Stimulated activated memory B cell treated with anti-CD40 and anti-IgM and Interleukin-4, amounts not matched to agents 10 μg/mL and 1 μg/mL and 100 μg/mL, for 72 hours (primary cell): Measurements from ENCODE around the gene RIC3.
A peak's percentile ranks its signal among the peaks of the same experiment; 100 is the strongest.

Source experiments
- ATAC-seq: fragments of 150-1000 bp; cut with Tn5 transposase; 2 replicates; pipeline ENCODE4 v1.10.0; 2021
- H3K27ac Mint-ChIP-seq: one replicate; pipeline ENCODE4 v1.8.0; 2022; ENCODE audit warnings: mild to moderate bottlenecking, mixed read lengths
- H3K27me3 Mint-ChIP-seq: one replicate; pipeline ENCODE4 v1.8.0; 2022; ENCODE audit warnings: mixed read lengths
- H3K36me3 Mint-ChIP-seq: one replicate; pipeline ENCODE4 v1.8.0; 2022; ENCODE audit warnings: mixed read lengths
- H3K4me1 Mint-ChIP-seq: one replicate; pipeline ENCODE4 v1.8.0; 2022; ENCODE audit warnings: mixed read lengths
- H3K4me3 Mint-ChIP-seq: one replicate; pipeline ENCODE4 v1.8.0; 2022; ENCODE audit warnings: mild to moderate bottlenecking, moderate library complexity, mixed read lengths
- H3K9me3 Mint-ChIP-seq: one replicate; pipeline ENCODE4 v1.8.0; 2022; ENCODE audit warnings: mixed read lengths

The RIC3 gene

GRCh38 chr11:8156877-8157276 is 11.9 kb downstream of the RIC3 start:
- Mint-ChIP-seq H3K9me3 (no peaks in the 10 kb centered on the region), H3K27ac (no peak overlapping the region), H3K36me3 (peaks cover 31% of the 10 kb centered on the region), H3K4me3 (no peak overlapping the region), H3K4me1 (peaks cover 33% of the 10 kb centered on the region), H3K27me3 (no peaks in the 10 kb centered on the region)
- ATAC-seq, result no peak

- Mint-ChIP-seq H3K4me3 (no peak overlapping the region), H3K36me3 (peaks cover 65% of the 10 kb centered on the region), H3K27me3 (no peaks in the 10 kb centered on the region), H3K27ac (no peak overlapping the region), H3K9me3 (no peaks in the 10 kb centered on the region), H3K4me1 (peaks cover 11% of the 10 kb centered on the region)
- no peak for ATAC-seq
Observed at GRCh38 chr11:8149726-8150125, 19.1 kb downstream of the RIC3 start.

GRCh38 chr11:8138526-8138925 is 30.3 kb downstream of the RIC3 start:
- no peak overlapping the region for H3K4me3 Mint-ChIP-seq
- no peak overlapping the region for H3K27ac Mint-ChIP-seq
- no peaks in the 10 kb centered on the region for H3K4me1 Mint-ChIP-seq
- peaks cover 3% of the 10 kb centered on the region for H3K9me3 Mint-ChIP-seq
- H3K27me3 Mint-ChIP-seq, result no peaks in the 10 kb centered on the region
- H3K36me3 Mint-ChIP-seq, result peaks cover 66% of the 10 kb centered on the region
- no peak for ATAC-seq

GRCh38 chr11:8127447-8127846 is 41.4 kb downstream of the RIC3 start:
- ATAC-seq, result no peak
- Mint-ChIP-seq H3K27ac (no peak overlapping the region), H3K27me3 (no peaks in the 10 kb centered on the region), H3K4me3 (no peak overlapping the region), H3K4me1 (peaks cover 4% of the 10 kb centered on the region), H3K9me3 (no peaks in the 10 kb centered on the region), H3K36me3 (peaks cover 70% of the 10 kb centered on the region)

- Mint-ChIP-seq H3K27ac (no peak overlapping the region), H3K36me3 (peaks cover 71% of the 10 kb centered on the region), H3K9me3 (no peaks in the 10 kb centered on the region), H3K27me3 (no peaks in the 10 kb centered on the region), H3K4me1 (peaks cover 4% of the 10 kb centered on the region), H3K4me3 (no peak overlapping the region)
- no peak for ATAC-seq
Observed at GRCh38 chr11:8126649-8127289, 42.1 kb downstream of the RIC3 start.

GRCh38 chr11:8122173-8122764 is 46.6 kb downstream of the RIC3 start:
- no peaks in the 10 kb centered on the region for H3K27me3 Mint-ChIP-seq
- peaks cover 3% of the 10 kb centered on the region for H3K9me3 Mint-ChIP-seq
- ATAC-seq, result no peak
- H3K4me1 Mint-ChIP-seq, result no peaks in the 10 kb centered on the region
- peaks cover 71% of the 10 kb centered on the region for H3K36me3 Mint-ChIP-seq
- H3K27ac Mint-ChIP-seq, result no peak overlapping the region
- no peak overlapping the region for H3K4me3 Mint-ChIP-seq

- H3K9me3 Mint-ChIP-seq, result peaks cover 8% of the 10 kb centered on the region
- no peaks in the 10 kb centered on the region for H3K27me3 Mint-ChIP-seq
- no peaks in the 10 kb centered on the region for H3K4me1 Mint-ChIP-seq
- no peak overlapping the region for H3K27ac Mint-ChIP-seq
- no peak for ATAC-seq
- no peak overlapping the region for H3K4me3 Mint-ChIP-seq
- peaks cover 69% of the 10 kb centered on the region for H3K36me3 Mint-ChIP-seq
Observed at GRCh38 chr11:8111636-8112035, 57.2 kb downstream of the RIC3 start.

GRCh38 chr11:8110396-8110795 is 58.4 kb downstream of the RIC3 start:
- Mint-ChIP-seq H3K9me3 (peaks cover 8% of the 10 kb centered on the region), H3K27me3 (no peaks in the 10 kb centered on the region), H3K27ac (no peak overlapping the region), H3K4me1 (no peaks in the 10 kb centered on the region), H3K36me3 (peaks cover 67% of the 10 kb centered on the region), H3K4me3 (no peak overlapping the region)
- no peak for ATAC-seq

- Mint-ChIP-seq H3K4me1 (no peaks in the 10 kb centered on the region), H3K36me3 (peaks cover 66% of the 10 kb centered on the region), H3K4me3 (no peak overlapping the region), H3K27ac (no peak overlapping the region), H3K9me3 (peaks cover 3% of the 10 kb centered on the region), H3K27me3 (no peaks in the 10 kb centered on the region)
- ATAC-seq, result no peak
Observed at GRCh38 chr11:8109675-8110074, 59.1 kb downstream of the RIC3 start.

GRCh38 chr11:8108421-8108820 is 60.4 kb downstream of the RIC3 start:
- no peaks in the 10 kb centered on the region for H3K9me3 Mint-ChIP-seq
- H3K36me3 Mint-ChIP-seq, result peaks cover 54% of the 10 kb centered on the region

GRCh38 chr11:8107642-8108041 is 61.2 kb downstream of the RIC3 start:
- H3K27ac Mint-ChIP-seq, result peak overlapping the region; percentile 28
- peaks cover 54% of the 10 kb centered on the region for H3K36me3 Mint-ChIP-seq
- H3K27me3 Mint-ChIP-seq, result no peaks in the 10 kb centered on the region
- H3K4me3 Mint-ChIP-seq, result no peak overlapping the region
- no peak for ATAC-seq
- no peaks in the 10 kb centered on the region for H3K4me1 Mint-ChIP-seq
- H3K9me3 Mint-ChIP-seq, result no peaks in the 10 kb centered on the region

More at GRCh38 chr11:8108421-8108820, 60.4 kb downstream of the RIC3 start:
- H3K4me1 Mint-ChIP-seq, result no peaks in the 10 kb centered on the region
- H3K4me3 Mint-ChIP-seq, result no peak overlapping the region
- H3K27ac Mint-ChIP-seq, result peak overlapping the region; percentile 28
- H3K27me3 Mint-ChIP-seq, result no peaks in the 10 kb centered on the region
- no peak for ATAC-seq

GRCh38 chr11:8106679-8107078 is 62.1 kb downstream of the RIC3 start:
- Mint-ChIP-seq H3K4me1 (no peaks in the 10 kb centered on the region), H3K27me3 (no peaks in the 10 kb centered on the region), H3K9me3 (no peaks in the 10 kb centered on the region), H3K4me3 (no peak overlapping the region), H3K36me3 (peaks cover 54% of the 10 kb centered on the region), H3K27ac (no peak overlapping the region)
- ATAC-seq, result no peak

- Mint-ChIP-seq H3K27me3 (no peaks in the 10 kb centered on the region), H3K4me1 (no peaks in the 10 kb centered on the region), H3K4me3 (no peak overlapping the region), H3K36me3 (peaks cover 44% of the 10 kb centered on the region), H3K27ac (no peak overlapping the region), H3K9me3 (no peaks in the 10 kb centered on the region)
- no peak for ATAC-seq
Observed at GRCh38 chr11:8105666-8106065, 63.2 kb downstream of the RIC3 start.

- ATAC-seq, result no peak
- Mint-ChIP-seq H3K27ac (no peak overlapping the region), H3K4me1 (no peaks in the 10 kb centered on the region), H3K27me3 (no peaks in the 10 kb centered on the region), H3K4me3 (no peak overlapping the region), H3K9me3 (no peaks in the 10 kb centered on the region), H3K36me3 (peaks cover 39% of the 10 kb centered on the region)
Observed at GRCh38 chr11:8105133-8105532, 63.7 kb downstream of the RIC3 start.

GRCh38 chr11:8103909-8104308 is 64.9 kb downstream of the RIC3 start:
- peaks cover 29% of the 10 kb centered on the region for H3K36me3 Mint-ChIP-seq

GRCh38 chr11:8102965-8103364 is 65.9 kb downstream of the RIC3 start:
- H3K36me3 Mint-ChIP-seq, result peaks cover 24% of the 10 kb centered on the region
- peaks cover 5% of the 10 kb centered on the region for H3K4me1 Mint-ChIP-seq
- H3K4me3 Mint-ChIP-seq, result no peak overlapping the region
- H3K27me3 Mint-ChIP-seq, result no peaks in the 10 kb centered on the region
- no peak for ATAC-seq
- no peak overlapping the region for H3K27ac Mint-ChIP-seq
- H3K9me3 Mint-ChIP-seq, result no peaks in the 10 kb centered on the region

More at GRCh38 chr11:8103909-8104308, 64.9 kb downstream of the RIC3 start:
- H3K4me1 Mint-ChIP-seq, result peaks cover 5% of the 10 kb centered on the region
- H3K27me3 Mint-ChIP-seq, result no peaks in the 10 kb centered on the region
- H3K4me3 Mint-ChIP-seq, result no peak overlapping the region
- H3K9me3 Mint-ChIP-seq, result no peaks in the 10 kb centered on the region
- no peak overlapping the region for H3K27ac Mint-ChIP-seq
- no peak for ATAC-seq
